ENCODE results near the gene PGAP6. TPM values are rescaled to one million over a fixed set of nuclear protein-coding genes. Genes with fewer than 3 reads are reported as not detected.
A peak's percentile ranks its signal among the peaks of the same experiment; 100 is the strongest.
"Not testable (repeated sequence)": the region's sequence is repeated elsewhere in the genome, so short reads cannot be mapped to it uniquely, and the experiment has no call there.

The PGAP6 gene
- total RNA-seq, 2 experiments from 2014 or later = 22.8 to 24.1 TPM

- Mint-ChIP-seq H3K4me1 (peaks cover 50% of the 10 kb centered on the region), H3K36me3 (peaks cover 29% of the 10 kb centered on the region)
- H3K27me3 Mint-ChIP-seq, H3K4me3 Mint-ChIP-seq, DNase-seq, H3K9me3 Mint-ChIP-seq, H3K27ac Mint-ChIP-seq: not testable (repeated sequence)
Measured at GRCh38 chr16:341095-341973, 40.4 kb downstream of the PGAP6 start.

GRCh38 chr16:340370-341091, 41.2 kb downstream of the PGAP6 start:
- Mint-ChIP-seq H3K4me3 (no peak overlapping the region), H3K36me3 (peaks cover 29% of the 10 kb centered on the region), H3K27ac (no peak overlapping the region), H3K9me3 (no peaks in the 10 kb centered on the region), H3K4me1 (peaks cover 54% of the 10 kb centered on the region), H3K27me3 (no peaks in the 10 kb centered on the region)
- no peak for DNase-seq

GRCh38 chr16:339680-340079, 42.1 kb downstream of the PGAP6 start:
- Mint-ChIP-seq H3K4me3 (no peak overlapping the region), H3K27ac (no peak overlapping the region), H3K36me3 (peaks cover 26% of the 10 kb centered on the region), H3K27me3 (no peaks in the 10 kb centered on the region), H3K4me1 (peaks cover 54% of the 10 kb centered on the region), H3K9me3 (no peaks in the 10 kb centered on the region)
- DNase-seq = no peak

DNA sequence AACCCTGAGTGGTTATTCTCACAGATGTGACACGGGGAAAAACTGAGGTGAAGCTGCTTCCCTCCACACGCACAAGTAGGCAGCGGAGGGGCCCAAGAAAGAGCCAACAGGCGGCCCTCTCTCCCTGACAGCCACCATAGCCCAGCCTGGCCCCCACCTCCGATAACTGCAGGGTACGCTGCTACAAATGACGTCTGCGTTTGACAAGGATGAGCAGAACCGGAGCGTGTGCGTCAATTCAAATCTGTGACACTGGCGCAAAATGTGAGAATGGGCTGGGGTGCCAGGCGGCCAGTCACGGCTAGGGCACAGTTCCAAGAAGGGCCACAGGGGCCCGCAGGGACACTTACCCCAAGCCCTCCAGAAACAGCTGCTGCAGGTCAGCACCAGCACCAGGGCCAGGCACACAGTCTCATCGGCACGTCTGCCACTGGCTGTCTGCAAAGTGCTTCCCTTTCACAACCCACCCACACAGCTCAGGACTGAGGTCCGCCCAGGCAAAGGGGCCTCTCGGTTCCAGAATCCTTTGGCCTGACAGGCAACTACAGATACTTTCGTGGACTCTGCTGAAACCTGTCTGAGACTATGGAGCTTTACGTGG, 43.7 kb downstream of the PGAP6 start:
- no peak overlapping the region for H3K27ac Mint-ChIP-seq

GRCh38 chr16:337437-337836, 44.3 kb downstream of the PGAP6 start:
- Mint-ChIP-seq H3K27ac (no peak overlapping the region), H3K4me1 (peaks cover 52% of the 10 kb centered on the region), H3K27me3 (no peaks in the 10 kb centered on the region), H3K36me3 (peaks cover 19% of the 10 kb centered on the region), H3K9me3 (no peaks in the 10 kb centered on the region), H3K4me3 (no peak overlapping the region)
- no peak for DNase-seq

More for the DNA sequence above, 43.7 kb downstream of the PGAP6 start:
- no peaks in the 10 kb centered on the region for H3K9me3 Mint-ChIP-seq
- no peak overlapping the region for H3K4me3 Mint-ChIP-seq
- H3K4me1 Mint-ChIP-seq = peaks cover 55% of the 10 kb centered on the region
- peaks cover 19% of the 10 kb centered on the region for H3K36me3 Mint-ChIP-seq
- DNase-seq = no peak
- no peaks in the 10 kb centered on the region for H3K27me3 Mint-ChIP-seq

DNA sequence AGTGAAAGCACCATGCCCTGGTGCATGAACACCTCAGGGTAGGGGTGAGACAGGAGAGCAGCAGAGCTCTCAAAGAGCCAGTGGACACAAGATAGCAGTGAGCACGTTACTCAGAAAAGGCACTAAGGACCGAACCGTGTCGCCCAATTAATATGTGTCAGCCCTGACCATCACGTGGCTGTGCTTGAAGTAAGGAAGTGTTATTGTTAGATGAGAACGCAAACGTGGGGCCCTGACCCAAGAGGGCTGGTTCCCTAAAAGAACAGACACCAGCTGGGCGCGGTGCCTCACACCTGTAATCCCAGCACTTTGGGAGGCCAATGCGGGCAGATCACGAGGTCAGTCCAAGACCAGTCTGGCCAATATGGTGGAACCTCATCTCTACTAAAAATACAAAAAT, 45.5 kb downstream of the PGAP6 start:
- Mint-ChIP-seq H3K36me3 (peaks cover 12% of the 10 kb centered on the region), H3K9me3 (no peaks in the 10 kb centered on the region), H3K4me3 (no peak overlapping the region), H3K27me3 (no peaks in the 10 kb centered on the region), H3K27ac (no peak overlapping the region), H3K4me1 (peaks cover 52% of the 10 kb centered on the region)
- DNase-seq = no peak

- not testable (repeated sequence) for H3K27ac Mint-ChIP-seq, H3K9me3 Mint-ChIP-seq, H3K4me3 Mint-ChIP-seq, H3K27me3 Mint-ChIP-seq, DNase-seq
- Mint-ChIP-seq H3K4me1 (peaks cover 56% of the 10 kb centered on the region), H3K36me3 (peaks cover 11% of the 10 kb centered on the region)
Measured at GRCh38 chr16:334861-335632, 46.7 kb downstream of the PGAP6 start.

DNA sequence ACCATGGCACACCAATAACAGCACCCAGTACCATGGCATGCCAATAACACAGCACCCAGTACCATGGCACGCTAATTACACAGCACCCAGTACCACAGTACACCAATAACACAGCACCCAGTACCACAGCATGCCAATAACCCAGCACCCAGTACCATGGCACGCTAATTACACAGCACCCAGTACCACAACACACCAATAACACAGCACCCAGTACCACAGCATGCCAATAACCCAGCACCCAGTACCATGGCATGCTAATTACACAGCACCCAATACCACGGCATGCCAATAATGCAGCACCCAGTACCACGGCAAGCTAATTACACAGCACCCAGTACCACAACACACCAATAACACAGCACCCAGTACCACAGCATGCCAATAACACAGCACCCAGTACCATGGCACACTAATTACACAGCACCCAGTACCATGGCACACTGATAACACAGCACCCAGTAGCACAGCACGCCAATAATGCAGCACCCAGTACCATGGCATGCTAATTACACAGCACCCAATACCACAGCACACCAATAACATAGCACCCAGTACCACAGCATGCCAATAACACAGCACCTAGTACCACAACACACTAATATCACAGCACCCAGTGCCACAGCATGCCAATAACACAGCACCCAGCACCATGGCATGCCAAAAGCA, 47.5 kb downstream of the PGAP6 start:
- H3K4me1 Mint-ChIP-seq = peaks cover 51% of the 10 kb centered on the region
- not testable (repeated sequence) for H3K9me3 Mint-ChIP-seq, H3K27me3 Mint-ChIP-seq, DNase-seq, H3K27ac Mint-ChIP-seq, H3K36me3 Mint-ChIP-seq, H3K4me3 Mint-ChIP-seq

GRCh38 chr16:333406-334094, 48.2 kb downstream of the PGAP6 start:
- H3K36me3 Mint-ChIP-seq = peaks cover 2% of the 10 kb centered on the region
- H3K9me3 Mint-ChIP-seq = no peaks in the 10 kb centered on the region
- H3K4me1 Mint-ChIP-seq = peaks cover 47% of the 10 kb centered on the region
- H3K4me3 Mint-ChIP-seq = no peak overlapping the region
- DNase-seq = no peak
- no peaks in the 10 kb centered on the region for H3K27me3 Mint-ChIP-seq
- no peak overlapping the region for H3K27ac Mint-ChIP-seq

DNA sequence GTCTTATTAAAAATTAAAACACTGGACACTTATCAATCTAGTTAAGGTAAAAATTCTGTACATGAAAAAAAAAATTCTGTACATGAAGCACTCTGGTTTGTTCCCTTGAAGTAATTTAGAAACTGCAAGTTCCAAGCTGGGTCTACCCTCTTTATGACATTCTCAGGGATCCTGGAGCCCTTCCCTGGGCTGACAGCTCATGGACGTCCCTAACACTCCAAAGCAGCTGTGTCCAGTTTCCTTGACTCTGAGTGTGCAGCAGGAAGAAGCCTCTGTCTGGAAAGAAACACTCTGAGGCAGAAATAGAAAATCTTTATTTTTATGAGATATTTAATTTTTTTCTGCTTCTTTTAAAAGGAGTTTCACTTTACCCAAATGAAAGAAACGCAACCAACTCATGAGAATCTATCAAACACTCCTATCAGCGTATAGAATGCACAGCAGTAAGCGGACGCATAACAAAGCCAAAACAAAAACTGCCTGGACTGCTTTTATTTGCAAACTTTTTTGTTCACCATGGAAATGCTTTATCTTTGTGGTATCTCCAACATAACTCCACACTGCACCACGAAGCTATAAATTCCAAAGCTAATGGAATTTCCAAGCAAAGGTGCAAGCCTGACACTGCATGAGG, 50.5 kb downstream of the PGAP6 start:
- H3K27me3 Mint-ChIP-seq, DNase-seq, H3K36me3 Mint-ChIP-seq, H3K4me3 Mint-ChIP-seq, H3K9me3 Mint-ChIP-seq, H3K27ac Mint-ChIP-seq: not testable (repeated sequence)
- peaks cover 53% of the 10 kb centered on the region for H3K4me1 Mint-ChIP-seq

- Mint-ChIP-seq H3K27me3 (no peaks in the 10 kb centered on the region), H3K4me1 (peaks cover 51% of the 10 kb centered on the region), H3K9me3 (no peaks in the 10 kb centered on the region), H3K27ac (no peak overlapping the region), H3K4me3 (no peak overlapping the region), H3K36me3 (peaks cover under 1% of the 10 kb centered on the region)
- DNase-seq = no peak
Measured at GRCh38 chr16:330741-331140, 51.0 kb downstream of the PGAP6 start.

DNA sequence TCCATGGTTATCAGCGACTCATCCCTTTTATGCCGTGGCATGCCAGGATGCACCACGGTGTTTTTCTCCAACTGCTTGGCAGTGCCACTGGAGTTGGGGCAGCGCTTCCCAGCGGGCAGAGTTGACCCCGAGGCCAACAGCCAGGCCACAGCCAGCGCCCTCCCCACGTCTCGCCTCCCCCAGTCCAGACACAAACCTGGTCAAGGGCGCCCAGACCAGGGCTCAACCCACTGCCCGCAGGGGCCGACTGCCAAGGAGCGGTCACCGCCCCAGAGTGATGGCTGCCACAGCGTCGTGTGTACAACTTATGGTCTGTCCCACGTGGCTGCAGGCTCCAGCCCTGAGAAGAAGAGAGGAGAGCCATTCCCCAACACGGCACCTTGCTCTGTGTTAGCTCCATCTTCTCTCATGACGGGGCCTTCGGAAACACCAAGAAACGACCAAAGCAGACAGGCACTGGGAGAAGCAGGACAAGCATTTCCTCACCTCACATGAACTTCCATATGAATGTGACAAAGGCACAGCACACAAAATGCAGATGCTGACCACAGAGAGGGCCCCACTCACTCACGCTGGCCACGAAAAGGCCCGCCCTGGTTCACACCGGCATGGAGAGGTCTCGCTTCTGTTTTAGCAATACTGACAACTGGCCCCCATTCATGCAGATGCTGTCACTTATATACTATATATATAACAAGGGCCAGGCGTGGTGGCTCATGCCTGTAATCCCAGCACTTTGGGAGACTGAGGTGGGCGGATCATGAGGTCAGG, 56.2 kb downstream of the PGAP6 start:
- H3K27ac Mint-ChIP-seq = peak overlapping the region; percentile 71
- no peaks in the 10 kb centered on the region for H3K27me3 Mint-ChIP-seq
- no peak for DNase-seq
- H3K9me3 Mint-ChIP-seq = no peaks in the 10 kb centered on the region
- peak overlapping the region; percentile 62 for H3K4me3 Mint-ChIP-seq
- peaks cover 43% of the 10 kb centered on the region for H3K4me1 Mint-ChIP-seq
- peaks cover 8% of the 10 kb centered on the region for H3K36me3 Mint-ChIP-seq

All from activated naive CD8-positive, alpha-beta T cell treated with anti-CD3 and anti-CD28 coated beads for 36 hours (primary cell).